Activated CD4-positive, alpha-beta memory T cell treated with anti-CD3 and anti-CD28 coated beads, Interleukin-2, amount 10 ng/mL, durations not matched to agents 7 days and 5 days (primary cell): ENCODE measurements around the gene SLC25A43. TPM values are rescaled to one million over a fixed set of nuclear protein-coding genes. Genes with fewer than 3 reads are reported as not detected.

Experiments used
- CTCF ChIA-PET: fragments of 350-600 bp; sonication (Branson Sonifier 250); formaldehyde crosslinking; loops from one replicate; lab custom pipeline; 2021; ENCODE audit warnings: antibody characterized with exemption, inconsistent platforms; lab: Charles Lee
- POLR2A ChIA-PET: fragments of 350-600 bp; sonication (Branson Sonifier 250); formaldehyde crosslinking; loops from one replicate; lab custom pipeline; 2021; ENCODE audit warnings: antibody characterized with exemption; lab: Charles Lee
- DNase-seq: peaks from one replicate; pipeline ENCODE4 v3.0.0-alpha.2; 2020
- H3K27ac Mint-ChIP-seq: one replicate; pipeline ENCODE4 v1.8.0; 2021; ENCODE audit warnings: mild to moderate bottlenecking, mixed read lengths
- H3K27me3 Mint-ChIP-seq: one replicate; pipeline ENCODE4 v1.8.0; 2021; ENCODE audit warnings: mixed read lengths
- H3K36me3 Mint-ChIP-seq: one replicate; pipeline ENCODE4 v1.8.0; 2021; ENCODE audit warnings: low read depth, mixed read lengths
- H3K4me1 Mint-ChIP-seq: one replicate; pipeline ENCODE4 v1.8.0; 2021; ENCODE audit warnings: mixed read lengths
- H3K4me3 Mint-ChIP-seq: one replicate; pipeline ENCODE4 v1.8.0; 2021; ENCODE audit warnings: mild to moderate bottlenecking, mixed read lengths
- H3K9me3 Mint-ChIP-seq: one replicate; pipeline ENCODE4 v1.8.0; 2021; ENCODE audit warnings: mixed read lengths
- total RNA-seq, 2 experiments: library from RNA; stranded (reverse); gene quantifications; one replicate each; pipeline ENCODE4 v1.2.3, GENCODE V29; 2021

SLC25A43 gene
- total RNA-seq, 2 experiments from 2014 or later: 5.2 to 5.9 TPM

GRCh38 chrX:119389214-119389613 is 9.9 kb upstream of the SLC25A43 start:
- Mint-ChIP-seq H3K27ac (no peak overlapping the region), H3K9me3 (no peaks in the 10 kb centered on the region), H3K4me1 (no peaks in the 10 kb centered on the region), H3K36me3 (no peaks in the 10 kb centered on the region), H3K27me3 (no peaks in the 10 kb centered on the region), H3K4me3 (no peak overlapping the region)
- CTCF ChIA-PET: no interaction called here
- POLR2A ChIA-PET: no interaction called here
- DNase-seq: no peak

GRCh38 chrX:119389871-119390501 is 9.2 kb upstream of the SLC25A43 start:
- H3K27ac Mint-ChIP-seq: no peak overlapping the region
- no peaks in the 10 kb centered on the region for H3K36me3 Mint-ChIP-seq
- no peak overlapping the region for H3K4me3 Mint-ChIP-seq
- no peaks in the 10 kb centered on the region for H3K4me1 Mint-ChIP-seq
- no peaks in the 10 kb centered on the region for H3K9me3 Mint-ChIP-seq
- ChIA-PET CTCF (no interaction called here), POLR2A (no interaction called here)
- DNase-seq: no peak
- H3K27me3 Mint-ChIP-seq: no peaks in the 10 kb centered on the region

GRCh38 chrX:119391279-119391678 is 7.9 kb upstream of the SLC25A43 start:
- CTCF ChIA-PET: no interaction called here
- DNase-seq: peak; percentile 16
- H3K9me3 Mint-ChIP-seq: no peaks in the 10 kb centered on the region
- H3K27ac Mint-ChIP-seq: no peak overlapping the region
- no peaks in the 10 kb centered on the region for H3K36me3 Mint-ChIP-seq
- POLR2A ChIA-PET: no interaction called here
- no peaks in the 10 kb centered on the region for H3K4me1 Mint-ChIP-seq
- H3K4me3 Mint-ChIP-seq: no peak overlapping the region
- H3K27me3 Mint-ChIP-seq: no peaks in the 10 kb centered on the region

DNA sequence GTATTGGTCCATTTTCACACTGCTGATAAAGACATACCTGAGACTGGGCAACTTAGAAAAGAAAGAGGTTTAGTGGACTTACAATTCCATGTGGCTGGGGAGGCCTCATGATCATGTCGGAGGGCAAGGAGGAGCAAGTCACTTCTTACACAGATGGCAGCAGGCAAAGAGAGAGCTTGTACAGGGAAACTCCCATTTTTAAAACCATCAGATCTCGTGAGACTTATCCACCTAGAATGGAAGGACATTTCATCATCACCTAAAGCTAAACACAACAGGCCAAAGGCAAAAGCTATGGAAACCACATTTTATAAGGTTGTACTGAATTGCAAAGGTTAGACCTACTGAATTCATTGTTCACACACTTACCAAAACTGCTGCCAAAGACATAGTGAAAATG is 6.0 kb upstream of the SLC25A43 start:
- Mint-ChIP-seq H3K4me1 (no peaks in the 10 kb centered on the region), H3K4me3 (no peak overlapping the region), H3K9me3 (no peaks in the 10 kb centered on the region), H3K36me3 (no peaks in the 10 kb centered on the region), H3K27me3 (no peaks in the 10 kb centered on the region), H3K27ac (no peak overlapping the region)
- DNase-seq: no peak
- CTCF ChIA-PET: no interaction called here
- POLR2A ChIA-PET: no interaction called here

- H3K9me3 Mint-ChIP-seq: no peaks in the 10 kb centered on the region
- CTCF ChIA-PET: no interaction called here
- DNase-seq: peak; percentile 14
- H3K27me3 Mint-ChIP-seq: no peaks in the 10 kb centered on the region
- no peaks in the 10 kb centered on the region for H3K36me3 Mint-ChIP-seq
- H3K4me1 Mint-ChIP-seq: peaks cover 16% of the 10 kb centered on the region
- peak overlapping the region; percentile 77 for H3K4me3 Mint-ChIP-seq
- POLR2A ChIA-PET: no interaction called here
- H3K27ac Mint-ChIP-seq: peak overlapping the region; percentile 71
Measured at GRCh38 chrX:119398587-119398973, 556 bp upstream of the SLC25A43 start.

- ChIA-PET POLR2A (interaction anchor here (0.8 kb wide), 1 partner anchor 32 kb away, joined by 3 read pairs; no protein-coding TSS in a partner anchor), CTCF (no interaction called here)
- Mint-ChIP-seq H3K36me3 (no peaks in the 10 kb centered on the region), H3K9me3 (no peaks in the 10 kb centered on the region), H3K4me3 (peak overlapping the region; percentile 59), H3K4me1 (peaks cover 16% of the 10 kb centered on the region), H3K27ac (no peak overlapping the region), H3K27me3 (no peaks in the 10 kb centered on the region)
- DNase-seq: no peak
Measured at GRCh38 chrX:119399772-119400101, 601 bp downstream of the SLC25A43 start.

- no peaks in the 10 kb centered on the region for H3K9me3 Mint-ChIP-seq
- no peaks in the 10 kb centered on the region for H3K27me3 Mint-ChIP-seq
- CTCF ChIA-PET: no interaction called here
- no peaks in the 10 kb centered on the region for H3K36me3 Mint-ChIP-seq
- no peak overlapping the region for H3K4me3 Mint-ChIP-seq
- H3K4me1 Mint-ChIP-seq: peaks cover 16% of the 10 kb centered on the region
- POLR2A ChIA-PET: interaction anchor here (1.3 kb wide), 1 partner anchor 67 kb away, joined by 3 read pairs; the partner anchor contains the start of gene SLC25A5
- DNase-seq: no peak
- H3K27ac Mint-ChIP-seq: no peak overlapping the region
Measured at GRCh38 chrX:119401569-119401968, 2.4 kb downstream of the SLC25A43 start.

GRCh38 chrX:119402588-119402987 is 3.5 kb downstream of the SLC25A43 start:
- H3K4me3 Mint-ChIP-seq: no peak overlapping the region
- H3K36me3 Mint-ChIP-seq: no peaks in the 10 kb centered on the region
- CTCF ChIA-PET: no interaction called here
- no peaks in the 10 kb centered on the region for H3K9me3 Mint-ChIP-seq
- POLR2A ChIA-PET: no interaction called here
- H3K27ac Mint-ChIP-seq: no peak overlapping the region
- DNase-seq: no peak
- peaks cover 16% of the 10 kb centered on the region for H3K4me1 Mint-ChIP-seq
- H3K27me3 Mint-ChIP-seq: no peaks in the 10 kb centered on the region

DNA sequence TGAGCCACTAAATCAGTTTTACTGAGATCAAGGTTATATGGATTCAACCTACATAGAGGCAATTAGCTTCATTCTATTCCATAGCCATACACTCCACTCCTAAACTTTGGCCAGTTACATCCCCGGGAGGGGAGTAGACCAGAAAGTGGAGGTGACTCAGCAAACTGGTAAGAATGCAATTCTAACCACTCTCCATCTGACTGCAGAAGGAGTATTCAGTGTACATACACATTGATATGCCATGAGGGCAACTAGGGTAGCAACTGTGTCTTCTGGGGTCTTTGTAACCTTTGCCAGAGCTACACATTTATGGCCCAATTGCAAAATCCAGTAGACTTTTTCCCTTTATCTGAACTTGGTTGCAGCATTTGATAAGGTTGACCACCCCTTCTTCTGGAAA is 7.6 kb downstream of the SLC25A43 start:
- no peaks in the 10 kb centered on the region for H3K4me1 Mint-ChIP-seq
- no peaks in the 10 kb centered on the region for H3K27me3 Mint-ChIP-seq
- ChIA-PET POLR2A (interaction anchor here (0.9 kb wide), 1 partner anchor 61 kb away, joined by 3 read pairs; the partner anchor contains the start of gene SLC25A5), CTCF (no interaction called here)
- DNase-seq: no peak
- no peak overlapping the region for H3K27ac Mint-ChIP-seq
- no peaks in the 10 kb centered on the region for H3K36me3 Mint-ChIP-seq
- H3K9me3 Mint-ChIP-seq: no peaks in the 10 kb centered on the region
- H3K4me3 Mint-ChIP-seq: no peak overlapping the region

GRCh38 chrX:119407681-119408080 is 8.5 kb downstream of the SLC25A43 start:
- Mint-ChIP-seq H3K27me3 (no peaks in the 10 kb centered on the region), H3K36me3 (no peaks in the 10 kb centered on the region), H3K9me3 (no peaks in the 10 kb centered on the region), H3K4me1 (no peaks in the 10 kb centered on the region), H3K27ac (no peak overlapping the region), H3K4me3 (no peak overlapping the region)
- ChIA-PET POLR2A (no interaction called here), CTCF (no interaction called here)
- no peak for DNase-seq

DNA sequence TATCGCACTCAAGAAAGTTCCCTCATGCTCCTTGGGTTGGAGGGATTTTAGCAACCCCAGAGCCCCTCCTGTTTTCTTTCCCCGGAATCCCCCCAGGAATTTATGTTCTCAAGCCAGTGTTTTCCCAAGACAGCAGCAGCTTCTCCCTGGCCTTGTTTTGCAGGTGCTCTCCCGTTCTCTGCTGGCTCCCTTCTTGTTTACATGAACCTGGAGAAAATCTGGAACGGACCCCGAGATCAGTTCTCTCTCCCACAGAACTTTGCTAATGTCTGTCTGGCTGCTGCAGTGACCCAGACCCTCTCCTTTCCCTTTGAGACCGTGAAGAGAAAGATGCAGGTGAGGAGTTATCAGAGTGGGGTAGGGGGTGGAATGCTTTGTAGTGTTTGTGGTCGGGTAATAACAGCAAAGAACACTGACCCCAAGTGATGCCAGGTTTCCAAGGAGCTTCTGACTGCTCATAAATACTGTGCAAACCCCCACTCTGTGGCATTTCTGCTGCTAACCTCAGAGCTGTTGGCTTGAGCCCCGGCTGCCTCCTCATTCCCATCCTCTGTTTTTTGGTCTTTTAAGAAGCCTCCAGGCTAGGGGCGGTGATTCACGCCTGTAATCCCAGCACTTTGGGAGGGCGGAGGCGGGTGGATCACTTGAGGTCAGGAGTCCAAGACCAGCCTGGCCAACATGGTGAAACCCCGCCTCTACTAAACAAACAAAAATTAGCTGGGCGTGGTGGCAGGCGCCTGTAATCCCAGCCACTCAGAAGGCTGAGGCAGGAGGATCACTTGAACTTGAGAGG is 11.1 kb downstream of the SLC25A43 start:
- no peaks in the 10 kb centered on the region for H3K4me1 Mint-ChIP-seq
- no peaks in the 10 kb centered on the region for H3K36me3 Mint-ChIP-seq
- CTCF ChIA-PET: no interaction called here
- H3K4me3 Mint-ChIP-seq: no peak overlapping the region
- no peak overlapping the region for H3K27ac Mint-ChIP-seq
- POLR2A ChIA-PET: no interaction called here
- H3K9me3 Mint-ChIP-seq: no peaks in the 10 kb centered on the region
- no peaks in the 10 kb centered on the region for H3K27me3 Mint-ChIP-seq
- DNase-seq: no peak

DNA sequence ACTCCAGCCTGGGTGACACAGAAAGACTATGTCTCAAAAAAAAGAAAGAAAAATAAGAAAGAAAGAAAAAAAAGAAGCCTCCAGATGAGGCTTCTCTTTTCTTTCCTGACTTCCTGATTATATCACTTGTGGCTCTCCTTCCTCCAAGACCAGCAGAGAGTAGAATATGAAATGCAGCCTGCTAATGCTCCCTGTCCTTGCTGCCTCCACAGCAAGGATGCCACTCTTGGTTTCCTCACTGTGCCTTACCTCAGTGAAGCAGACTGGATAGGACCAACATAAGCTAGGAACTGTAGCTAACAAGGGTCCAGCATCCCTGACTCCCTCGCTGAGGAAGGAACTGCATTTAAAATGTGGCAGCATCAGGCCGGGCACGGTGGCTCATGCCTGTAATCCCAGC is 11.7 kb downstream of the SLC25A43 start:
- Mint-ChIP-seq H3K27ac (no peak overlapping the region), H3K9me3 (no peaks in the 10 kb centered on the region), H3K4me3 (no peak overlapping the region), H3K36me3 (no peaks in the 10 kb centered on the region), H3K4me1 (no peaks in the 10 kb centered on the region), H3K27me3 (no peaks in the 10 kb centered on the region)
- ChIA-PET POLR2A (no interaction called here), CTCF (no interaction called here)
- no peak for DNase-seq

- Mint-ChIP-seq H3K4me3 (no peak overlapping the region), H3K9me3 (no peaks in the 10 kb centered on the region), H3K36me3 (no peaks in the 10 kb centered on the region), H3K4me1 (no peaks in the 10 kb centered on the region), H3K27ac (no peak overlapping the region), H3K27me3 (no peaks in the 10 kb centered on the region)
- no peak for DNase-seq
- CTCF ChIA-PET: no interaction called here
- POLR2A ChIA-PET: no interaction called here
Measured at GRCh38 chrX:119411959-119412358, 12.8 kb downstream of the SLC25A43 start.

DNA sequence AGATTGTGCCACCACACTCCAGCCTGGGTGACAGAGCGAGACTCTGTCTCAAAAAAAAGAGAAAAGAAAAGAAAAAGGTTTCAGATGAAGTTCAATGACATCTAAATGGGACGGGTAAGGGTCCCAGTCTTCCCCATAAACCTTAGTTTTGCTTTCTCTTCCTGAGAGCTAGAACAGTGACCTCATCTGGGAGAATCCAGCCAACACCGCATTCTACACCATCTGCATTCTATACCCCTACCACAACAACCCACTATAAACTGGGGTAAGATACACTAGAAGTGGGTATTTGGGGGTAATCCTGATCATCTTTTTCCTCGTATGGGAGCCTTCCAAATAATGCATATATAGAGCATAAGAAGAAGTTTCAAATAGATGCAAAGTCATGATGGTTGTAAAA is 18.2 kb downstream of the SLC25A43 start:
- no peak for DNase-seq
- no peak overlapping the region for H3K27ac Mint-ChIP-seq
- H3K4me1 Mint-ChIP-seq: no peaks in the 10 kb centered on the region
- H3K9me3 Mint-ChIP-seq: no peaks in the 10 kb centered on the region
- H3K4me3 Mint-ChIP-seq: no peak overlapping the region
- POLR2A ChIA-PET: no interaction called here
- CTCF ChIA-PET: no interaction called here
- H3K36me3 Mint-ChIP-seq: no peaks in the 10 kb centered on the region
- no peaks in the 10 kb centered on the region for H3K27me3 Mint-ChIP-seq
